NT2/D1 (cell line): ENCODE results near the gene LRBA.

Experiments used
- DNase-seq: peaks from one replicate; pipeline ENCODE4 v3.0.0-alpha.2; 2011; ENCODE audit warnings: low read depth, low spot score
- H3K27me3 ChIP-seq: 2 replicates; pipeline ENCODE4 v1.6.0; 2011; ENCODE audit warnings: mild to moderate bottlenecking; ENCODE audit not compliant: insufficient read length, insufficient read depth
- H3K36me3 ChIP-seq: 2 replicates; pipeline ENCODE4 v1.6.1; 2011; ENCODE audit warnings: mild to moderate bottlenecking, low read length, mixed read lengths; ENCODE audit not compliant: insufficient read depth, insufficient read length
- H3K4me1 ChIP-seq: 2 replicates; pipeline ENCODE4 v1.5.1; 2011; ENCODE audit not compliant: insufficient read depth, insufficient read length
- H3K4me3 ChIP-seq: 2 replicates; pipeline ENCODE4 v1.5.1; 2011; ENCODE audit warnings: low read depth; ENCODE audit not compliant: insufficient read length
- H3K9ac ChIP-seq: 2 replicates; pipeline ENCODE4 v1.6.0; 2011; ENCODE audit warnings: low read depth; ENCODE audit not compliant: insufficient read length
- H3K9me3 ChIP-seq: 2 replicates; pipeline ENCODE4 v1.5.1; 2011; ENCODE audit warnings: mild to moderate bottlenecking, low read length; ENCODE audit not compliant: insufficient read depth
- SUZ12 ChIP-seq: IDR thresholded peaks from 2 replicates; pipeline ENCODE4 v1.6.1; 2011; ENCODE audit not compliant: insufficient read length, insufficient read depth; ENCODE audit errors: extremely low read depth
- YY1 ChIP-seq: IDR thresholded peaks from 2 replicates; pipeline ENCODE4 v1.6.1; 2011; ENCODE audit not compliant: insufficient read length, insufficient read depth
- ZNF274 ChIP-seq: IDR thresholded peaks from 2 replicates; pipeline ENCODE4 v1.6.1; 2011; ENCODE audit warnings: mild to moderate bottlenecking, low read depth, low read length

LRBA gene

GRCh38 chr4:150368667-150369066 lies 646.4 kb downstream of the LRBA start:
- Histone ChIP-seq H3K4me1 (no peaks in the 10 kb centered on the region), H3K36me3 (no peaks in the 10 kb centered on the region), H3K9me3 (no peaks in the 10 kb centered on the region), H3K4me3 (no peak overlapping the region), H3K27me3 (no peaks in the 10 kb centered on the region), H3K9ac (no peak overlapping the region)
- TF ChIP-seq ZNF274 (no peak), YY1 (no peak), SUZ12 (no peak)
- no peak for DNase-seq

GRCh38 chr4:150367326-150367725 lies 647.8 kb downstream of the LRBA start:
- Histone ChIP-seq H3K9ac (no peak overlapping the region), H3K36me3 (no peaks in the 10 kb centered on the region), H3K9me3 (no peaks in the 10 kb centered on the region), H3K4me3 (no peak overlapping the region), H3K27me3 (no peaks in the 10 kb centered on the region), H3K4me1 (no peaks in the 10 kb centered on the region)
- DNase-seq = peak; percentile 28
- no peak for TF ChIP-seq ZNF274
- TF ChIP-seq YY1 = no peak
- TF ChIP-seq SUZ12 = no peak

GRCh38 chr4:150366487-150366999 lies 648.5 kb downstream of the LRBA start:
- H3K4me1 ChIP-seq = no peaks in the 10 kb centered on the region
- H3K4me3 ChIP-seq = no peak overlapping the region
- peak; percentile 35 for DNase-seq
- no peaks in the 10 kb centered on the region for H3K27me3 ChIP-seq
- no peaks in the 10 kb centered on the region for H3K9me3 ChIP-seq
- no peaks in the 10 kb centered on the region for H3K36me3 ChIP-seq
- TF ChIP-seq SUZ12 = no peak
- no peak for TF ChIP-seq YY1
- TF ChIP-seq ZNF274 = no peak
- H3K9ac ChIP-seq = no peak overlapping the region

- Histone ChIP-seq H3K9ac (no peak overlapping the region), H3K4me3 (no peak overlapping the region), H3K27me3 (no peaks in the 10 kb centered on the region), H3K36me3 (no peaks in the 10 kb centered on the region), H3K9me3 (no peaks in the 10 kb centered on the region), H3K4me1 (no peaks in the 10 kb centered on the region)
- no peak for DNase-seq
- TF ChIP-seq ZNF274 (no peak), YY1 (no peak), SUZ12 (no peak)
These were observed 651.1 kb downstream of the LRBA start for GRCh38 chr4:150363721-150364688.

GRCh38 chr4:150358691-150359090 lies 656.4 kb downstream of the LRBA start:
- H3K9me3 ChIP-seq = no peaks in the 10 kb centered on the region
- TF ChIP-seq SUZ12 (no peak), ZNF274 (no peak), YY1 (no peak)

GRCh38 chr4:150357829-150358228 lies 657.3 kb downstream of the LRBA start:
- H3K4me3 ChIP-seq = no peak overlapping the region
- H3K36me3 ChIP-seq = no peaks in the 10 kb centered on the region
- no peaks in the 10 kb centered on the region for H3K27me3 ChIP-seq
- H3K9me3 ChIP-seq = no peaks in the 10 kb centered on the region
- no peak for DNase-seq
- H3K4me1 ChIP-seq = no peaks in the 10 kb centered on the region
- H3K9ac ChIP-seq = no peak overlapping the region
- TF ChIP-seq SUZ12 = no peak
- no peak for TF ChIP-seq YY1

More at GRCh38 chr4:150358691-150359090, 656.4 kb downstream of the LRBA start:
- H3K4me1 ChIP-seq = no peaks in the 10 kb centered on the region
- no peak overlapping the region for H3K4me3 ChIP-seq
- H3K9ac ChIP-seq = no peak overlapping the region
- no peaks in the 10 kb centered on the region for H3K36me3 ChIP-seq
- H3K27me3 ChIP-seq = no peaks in the 10 kb centered on the region
- no peak for DNase-seq

- no peak for DNase-seq
- Histone ChIP-seq H3K9ac (no peak overlapping the region), H3K36me3 (no peaks in the 10 kb centered on the region), H3K4me1 (no peaks in the 10 kb centered on the region), H3K4me3 (no peak overlapping the region), H3K27me3 (no peaks in the 10 kb centered on the region), H3K9me3 (no peaks in the 10 kb centered on the region)
- TF ChIP-seq YY1 = no peak
- no peak for TF ChIP-seq SUZ12
- no peak for TF ChIP-seq ZNF274
These were observed 659.1 kb downstream of the LRBA start for GRCh38 chr4:150355858-150356455.
